ENCODE data around the gene XYLT1.

The XYLT1 gene

GRCh38 chr16:17370223-17370707, 100.5 kb downstream of the XYLT1 start:
- no peak for DNase-seq

- DNase-seq: no peak
Measured at GRCh38 chr16:17369421-17370222, 101.1 kb downstream of the XYLT1 start.

GRCh38 chr16:17368951-17369350, 101.8 kb downstream of the XYLT1 start:
- no peak for DNase-seq

GRCh38 chr16:17368446-17368845, 102.3 kb downstream of the XYLT1 start:
- no peak for DNase-seq

GRCh38 chr16:17367923-17368322, 102.8 kb downstream of the XYLT1 start:
- no peak for DNase-seq

- DNase-seq: no peak
Measured at GRCh38 chr16:17367036-17367435, 103.7 kb downstream of the XYLT1 start.

- no peak for DNase-seq
Measured at GRCh38 chr16:17366299-17366961, 104.3 kb downstream of the XYLT1 start.

- DNase-seq: no peak
Measured at GRCh38 chr16:17365591-17366298, 105.0 kb downstream of the XYLT1 start.

- DNase-seq: no peak
Measured at GRCh38 chr16:17365211-17365541, 105.6 kb downstream of the XYLT1 start.

- no peak for DNase-seq
Measured at GRCh38 chr16:17364319-17365210, 106.2 kb downstream of the XYLT1 start.

- DNase-seq: no peak
Measured at GRCh38 chr16:17362946-17363345, 107.8 kb downstream of the XYLT1 start.

- DNase-seq: no peak
Measured at GRCh38 chr16:17362183-17362582, 108.6 kb downstream of the XYLT1 start.

GRCh38 chr16:17360693-17361122, 110.1 kb downstream of the XYLT1 start:
- DNase-seq: no peak

GRCh38 chr16:17359788-17360390, 110.9 kb downstream of the XYLT1 start:
- DNase-seq: peak; percentile 63

- DNase-seq: no peak
Measured at GRCh38 chr16:17358846-17359245, 111.9 kb downstream of the XYLT1 start.

GRCh38 chr16:17358355-17358754, 112.4 kb downstream of the XYLT1 start:
- no peak for DNase-seq

- DNase-seq: no peak
Measured at GRCh38 chr16:17357307-17358062, 113.3 kb downstream of the XYLT1 start.

- no peak for DNase-seq
Measured at GRCh38 chr16:17356243-17356933, 114.4 kb downstream of the XYLT1 start.

GRCh38 chr16:17354685-17355084, 116.1 kb downstream of the XYLT1 start:
- no peak for DNase-seq

GRCh38 chr16:17354141-17354601, 116.6 kb downstream of the XYLT1 start:
- peak; percentile 92 for DNase-seq

- DNase-seq: no peak
Measured at GRCh38 chr16:17353561-17353960, 117.2 kb downstream of the XYLT1 start.

All from DMS 273 treated with DMSO at 0.1 percent for 48 hours (cell line).